K562 (cell line): ENCODE results near the gene ST7. TPM values are rescaled to one million over a fixed set of nuclear protein-coding genes. Genes with fewer than 3 reads are reported as not detected.
A peak's percentile ranks its signal among the peaks of the same experiment; 100 is the strongest.

Source experiments
- ATAC-seq: fragments of 200-7000 bp; cut with Tn5 transposase; 3 replicates; pipeline ENCODE4 v1.9.1; 2020; ENCODE audit warnings: moderate library complexity
- BruUV-seq: library from RNA; stranded (reverse); fragments of 400-500 nt; replicated peaks from 2 replicates; lab custom pipeline; 2021; lab: Mats Ljungman, UMichigan
- CTCF ChIA-PET: fragments of 300-600 bp; formaldehyde crosslinking; extraction: SDS; loops from one replicate; lab custom pipeline; 2021; ENCODE audit warnings: low intra/inter-chr PET ratio; lab: Yijun Ruan, JAX
- POLR2A ChIA-PET: fragments of 300-600, 350-650 bp; sonication (Branson Sonifier 250); formaldehyde crosslinking; extraction: SDS; loops from one replicate; lab custom pipeline; 2021; ENCODE audit warnings: antibody characterized with exemption, inconsistent platforms; lab: Yijun Ruan, JAX
- DNase-seq, 4 experiments: peaks; one replicate each; pipeline versions ENCODE4 v3.0.0 to v3.0.0-alpha.2; 2011 to 2018; ENCODE audit warnings: low spot score in 3 of 4, mixed read lengths in 3 of 4; ENCODE audit errors: extremely low read depth in 1 of 4
- FAIRE-seq: peaks from 2 replicates; lab custom pipeline; 2011; peaks lifted over from hg19 to GRCh38; lab: Jason Lieb, UNC
- H2AFZ ChIP-seq: 2 replicates; pipeline ENCODE4 v1.6.0; 2011; ENCODE audit warnings: low read depth, low read length, control low read depth, inconsistent platforms
- H3K27ac ChIP-seq: fragments of 200-600 bp; 3 replicates; pipeline ENCODE4 v1.8.0; 2011; ENCODE audit warnings: low read depth, mild to moderate bottlenecking, control low read depth, inconsistent platforms, low read length, moderate library complexity, mixed read lengths; ENCODE audit errors: extremely low read depth
- H3K27me3 ChIP-seq, 2 experiments: fragments of 300-600 bp in 1 of 2; 2 replicates in 1 of 2; 3 replicates in 1 of 2; pipeline versions ENCODE4 v1.6.0 to v1.8.0; 2011; ENCODE audit warnings: inconsistent platforms in 2 of 2, low read length in 2 of 2, mild to moderate bottlenecking in 1 of 2, mixed read lengths in 1 of 2, moderate library complexity in 1 of 2; ENCODE audit not compliant: control insufficient read depth in 2 of 2, insufficient read depth in 2 of 2
- H3K36me3 ChIP-seq: fragments of 300-600 bp; 3 replicates; pipeline ENCODE4 v1.8.0; 2011; ENCODE audit warnings: mild to moderate bottlenecking, low read length, inconsistent platforms; ENCODE audit not compliant: control insufficient read depth, insufficient read depth
- H3K4me1 ChIP-seq, 2 experiments: fragments of 200-600 bp in 1 of 2; replicated peaks in 1 of 2; 2 replicates in 1 of 2; 3 replicates in 1 of 2; pipeline versions ENCODE4 v1.5.1 to v1.8.0; 2011; ENCODE audit warnings: inconsistent platforms in 2 of 2, low read length in 2 of 2, mild to moderate bottlenecking in 1 of 2, mixed read lengths in 1 of 2, moderate library complexity in 1 of 2; ENCODE audit not compliant: control insufficient read depth in 2 of 2, insufficient read depth in 2 of 2
- H3K4me2 ChIP-seq: 2 replicates; pipeline ENCODE4 v1.6.1; 2011; ENCODE audit warnings: low read length, control low read depth, inconsistent platforms, mixed read lengths; ENCODE audit not compliant: insufficient read depth
- H3K4me3 ChIP-seq: fragments of 200-600 bp; sonication (generic), shearing (Covaris generic); 2 replicates; pipeline ENCODE4 v1.5.1; 2016; ENCODE audit warnings: control low read depth, inconsistent platforms
- H3K79me2 ChIP-seq: fragments of 200-600 bp; 3 replicates; pipeline ENCODE4 v1.8.0; 2011; ENCODE audit warnings: low read length, inconsistent platforms; ENCODE audit not compliant: control insufficient read depth, insufficient read depth
- H3K9ac ChIP-seq, 2 experiments: 2 replicates each; pipeline versions ENCODE4 v1.6.0 to v1.6.1; 2011; ENCODE audit warnings: low read depth in 2 of 2, low read length in 2 of 2, control low read depth in 1 of 2, inconsistent platforms in 1 of 2, mild to moderate bottlenecking in 1 of 2, mixed read lengths in 1 of 2; ENCODE audit not compliant: insufficient read depth in 1 of 2
- H3K9me1 ChIP-seq: one replicate; pipeline ENCODE4 v1.6.0; 2011; ENCODE audit warnings: inconsistent platforms, mild to moderate bottlenecking, low read length, moderate library complexity; ENCODE audit not compliant: control insufficient read depth, insufficient read depth
- H3K9me3 ChIP-seq: replicated peaks from 2 replicates; pipeline ENCODE4 v1.5.1; 2011; ENCODE audit warnings: low read depth, low read length, inconsistent platforms; ENCODE audit not compliant: control insufficient read depth, insufficient read depth
- H4K20me1 ChIP-seq: replicated peaks from 2 replicates; pipeline ENCODE4 v1.6.1; 2011; ENCODE audit warnings: low read length, inconsistent platforms, mixed read lengths; ENCODE audit not compliant: control insufficient read depth, insufficient read depth
- ERF ChIP-seq: fragments of 450-650 bp; formaldehyde crosslinking; IDR thresholded peaks from 2 replicates; pipeline ENCODE4 v1.4.0; 2020; ENCODE audit warnings: mild to moderate bottlenecking, mixed read lengths
- ETV5 ChIP-seq: sonication (generic); formaldehyde crosslinking; IDR thresholded peaks from 2 replicates; pipeline ENCODE4 v1.4.0; 2020; ENCODE audit warnings: low read depth, mild to moderate bottlenecking, missing genetic modification reagents
- HMGN3 ChIP-seq: IDR thresholded peaks from 2 replicates; pipeline ENCODE4 v1.6.1; 2011; ENCODE audit warnings: borderline replicate concordance, low read depth, mild to moderate bottlenecking, mixed read lengths, low read length; ENCODE audit not compliant: insufficient read length; ENCODE audit errors: extremely low read depth
- LCOR ChIP-seq: sonication (generic); formaldehyde crosslinking; IDR thresholded peaks from 2 replicates; pipeline ENCODE4 v1.8.0; 2022; ENCODE audit warnings: mild to moderate bottlenecking, missing genetic modification reagents
- MAZ ChIP-seq, 2 experiments: fragments of 450-650 bp in 1 of 2; sonication (generic) in 1 of 2; formaldehyde crosslinking; IDR thresholded peaks in 1 of 2; conservative IDR thresholded peaks in 1 of 2; 2 replicates each; pipeline versions ENCODE4 v1.4.0 to v1.5.0; 2020; ENCODE audit warnings: mild to moderate bottlenecking in 1 of 2, missing genetic modification reagents in 1 of 2
- NR1H2 ChIP-seq: sonication (generic); formaldehyde crosslinking; IDR thresholded peaks from 2 replicates; pipeline ENCODE4 v1.4.0; 2020; ENCODE audit warnings: mild to moderate bottlenecking, missing genetic modification reagents
- SP1 ChIP-seq: sonication (generic); formaldehyde crosslinking; IDR thresholded peaks from 2 replicates; pipeline ENCODE4 v1.8.1; 2022; ENCODE audit warnings: mild to moderate bottlenecking, missing genetic modification reagents
- SP2 ChIP-seq: IDR thresholded peaks from 2 replicates; pipeline ENCODE4 v1.6.1; 2011; ENCODE audit warnings: mild to moderate bottlenecking, low read depth, low read length, moderate library complexity; ENCODE audit not compliant: poor library complexity, severe bottlenecking; ENCODE audit errors: extremely low read depth
- ZBTB17 ChIP-seq: fragments of 450-650 bp; formaldehyde crosslinking; IDR thresholded peaks from 2 replicates; pipeline ENCODE4 v1.4.0; 2020; ENCODE audit warnings: mild to moderate bottlenecking
- ZFP91 ChIP-seq: sonication (generic); formaldehyde crosslinking; IDR thresholded peaks from 2 replicates; pipeline ENCODE4 v1.8.0; 2022; ENCODE audit warnings: mild to moderate bottlenecking, missing genetic modification reagents
- ZFX ChIP-seq: sonication (generic); formaldehyde crosslinking; IDR thresholded peaks from 2 replicates; pipeline ENCODE4 v1.8.0; 2022; ENCODE audit warnings: mild to moderate bottlenecking, missing genetic modification reagents, moderate library complexity
- ZNF583 ChIP-seq: fragments of 250-450 bp; sonication (Bioruptor Pico); IDR thresholded peaks from 2 replicates; pipeline ENCODE4 v1.4.0; 2020
- ZNF707 ChIP-seq: fragments of 250-450 bp; sonication (Bioruptor Pico); conservative IDR thresholded peaks from 2 replicates; pipeline ENCODE4 v1.8.0; 2022; ENCODE audit warnings: inconsistent platforms, mild to moderate bottlenecking, moderate library complexity
- WGBS: fragments of 100-300 bp; shearing (Covaris generic); methylation state at CpG from one replicate; pipeline ENCODE4 v1.1.6; 2016; ENCODE audit warnings: low coverage, mixed read lengths; ENCODE audit not compliant: insufficient coverage; ENCODE audit errors: missing lambda C conversion rate; 5-methylcytosine and 5-hydroxymethylcytosine counted together
- in situ Hi-C: fragments of 300-500 bp; cut with MboI; formaldehyde crosslinking; loops from 4 replicates; pipeline ENCODE4 v1.15.0; 2018; ENCODE audit warnings: inconsistent platforms, mixed read lengths
- intact Hi-C: fragments of 100-400 bp; cut with micrococcal nuclease; formaldehyde crosslinking; loops from 2 replicates; pipeline ENCODE4 v1.14.2; 2022
- polyA plus RNA-seq, 8 experiments: library from polyadenylated mRNA; depleted of rRNA in 4 of 8; stranded (reverse) in 5 of 8; unstranded in 3 of 8; fragments of >200 nt; fragmentation: Nextera tagmentation in 2 of 8; fragmentation: Illumina TruSeq in 1 of 8; extraction: Ambion mirVana in 2 of 8; extraction: Trizol in 1 of 8; gene quantifications; 2 replicates each; pipeline versions ENCODE4 v1.2.1 to v1.2.3, GENCODE V29; 2011 to 2014; ENCODE audit warnings: inconsistent platforms in 1 of 8, missing spikeins in 1 of 8
- total RNA-seq, 7 experiments: library from RNA; depleted of rRNA in 6 of 7; stranded (reverse); fragments of >200 nt in 6 of 7; fragmentation: Illumina TruSeq in 2 of 7; extraction: Trizol in 2 of 7; gene quantifications; 2 replicates each; pipeline versions ENCODE4 v1.2.1 to v1.2.3, GENCODE V29; 2011 to 2021; ENCODE audit warnings: low replicate concordance in 1 of 7

ST7 gene
- total and polyA plus RNA-seq, 9 of the 15 experiments (the other 6 are each of a cell fraction or from before 2014, with no cell fraction given), result 23.9 to 56.3 (median 36.9) TPM

- TF ChIP-seq SP2 (no peak), HMGN3 (no peak), NR1H2 (CRISPR knock-in tag) (no peak), ZNF583 (CRISPR knock-in tag) (no peak)
These were observed 2.6 kb downstream of the ST7 start (continued) for GRCh38 chr7:116955801-116956476.

- peak; percentile 1 for ATAC-seq
- Histone ChIP-seq H3K27me3 (no peaks in the 10 kb centered on the region), H3K36me3 (peaks cover 8% of the 10 kb centered on the region; the same call in 1 of the 3 replicates), H3K9ac (peak overlapping the region; percentile 49 to 96; a peak in 3 of 4 replicates), H3K4me3 (no peak overlapping the region), H3K9me1 (no peaks in the 10 kb centered on the region), H3K9me3 (no peaks in the 10 kb centered on the region), H2AFZ (peak overlapping the region; percentile 52), H3K27ac (peak overlapping the region; percentile 95; the same call in 2 of the 3 replicates), H3K79me2 (peaks cover 58% of the 10 kb centered on the region), H3K4me2 (peak overlapping the region; percentile 96; the same call in 1 of the 2 replicates), H4K20me1 (no peaks in the 10 kb centered on the region), H3K4me1 (peaks cover 4 to 37% of the 10 kb centered on the region in 2 experiments)
- DNase-seq, result peak in 1 of 4 experiments; percentile 33
- in situ Hi-C loops (loop anchor here (25.0 kb wide), 1 partner anchor 1231 kb away; the partner anchor contains the start of gene LSM8), intact Hi-C loops (loop anchor here (10.0 kb wide), 3 partner anchors 452 to 1228 kb away; partner anchors contain the start of gene LSM8)
- WGBS, result 42% methylated on average over 2 of the region's 2 CpGs
- no TSS peak for BruUV-seq
- TF ChIP-seq ZNF707 (CRISPR knock-in tag), result no peak
- TF ChIP-seq ZFP91 (CRISPR knock-in tag), result peak; percentile 24; the same call in 1 of the 2 replicates
- TF ChIP-seq ERF (CRISPR knock-in tag), result no peak
- TF ChIP-seq ZFX (CRISPR knock-in tag), result peak; percentile 55
- TF ChIP-seq ZBTB17 (CRISPR knock-in tag), result no peak
- peak; percentile 48; the same call in 1 of the 2 replicates for TF ChIP-seq ETV5 (CRISPR knock-in tag)
- 0 out of 2 replicates have a peak, but pooled peaks have one; percentile 10 for TF ChIP-seq LCOR (CRISPR knock-in tag)
- peak; percentile 28; the same call in 1 of the 2 replicates for TF ChIP-seq SP1 (CRISPR knock-in tag)
- 0 out of 2 replicates have a peak, but pooled peaks have one; percentile 74 for TF ChIP-seq NR1H2 (CRISPR knock-in tag)
- TF ChIP-seq MAZ (CRISPR knock-in tag; conservative IDR thresholded peaks at IDR 0.05 in 1 of 2, IDR thresholded peaks at IDR 0.05 in 1 of 2), result 0 out of 4 replicates have a peak, but pooled peaks of 1 of the 2 experiments have one; percentile 5
- CTCF ChIA-PET, result no interaction called here
- POLR2A ChIA-PET, result interaction anchor here (0.7 to 4.5 kb wide), 10 partner anchors 9 to 95 kb away, joined by 3 to 38 read pairs (median 5); no protein-coding TSS in a partner anchor
- FAIRE-seq, result no peak
These were observed 3.1 kb downstream of the ST7 start for GRCh38 chr7:116956477-116956804.
